Measurements from ENCODE around the gene TRPV4. TPM values are rescaled to one million over a fixed set of nuclear protein-coding genes. Genes with fewer than 3 reads are reported as not detected.

The TRPV4 gene
- total RNA-seq, 1 donor from 2014 or later, result 0.56 TPM

DNA sequence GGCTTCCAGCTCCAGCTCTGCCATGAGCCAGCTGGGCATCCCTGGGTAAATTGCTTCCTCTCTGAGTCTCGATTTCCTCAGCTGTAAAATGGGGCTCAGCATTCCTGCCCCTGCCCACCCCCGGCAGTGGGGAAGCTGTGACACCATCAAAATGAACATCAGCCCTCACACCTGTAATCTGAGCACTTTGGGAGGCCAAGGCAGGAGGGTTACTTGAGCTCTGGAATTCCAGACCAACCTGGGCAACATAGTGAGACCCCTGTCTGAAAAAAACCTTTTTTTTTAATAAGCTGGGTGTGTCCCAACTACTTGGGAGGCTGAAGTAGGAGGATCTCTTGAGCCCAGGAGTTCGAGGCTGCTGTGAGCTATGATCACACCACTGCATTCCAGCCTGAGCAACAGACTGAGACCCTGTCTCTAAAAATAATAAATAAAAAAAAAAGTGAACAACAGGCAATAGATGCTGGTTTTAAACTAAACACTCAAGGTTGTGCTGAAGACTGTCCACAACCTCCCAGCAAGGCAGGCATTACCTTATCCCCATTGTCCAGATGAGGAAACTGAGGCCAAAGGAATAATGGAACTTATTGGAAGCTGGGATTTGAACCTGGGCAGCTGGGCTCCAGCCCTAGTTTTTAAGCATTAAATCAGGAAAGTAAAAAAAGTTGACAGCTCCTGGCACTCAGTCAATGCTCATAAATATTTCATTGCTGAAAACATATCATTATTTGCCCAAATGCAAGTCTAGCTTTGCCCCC lies 4.3 kb downstream of the TRPV4 start:
- no peak overlapping the region for H2AFZ ChIP-seq (replicated peaks)
- H4K20me1 ChIP-seq (ENCODE audit: low read depth), result no peaks in the 10 kb centered on the region
- no peaks in the 10 kb centered on the region for H3K9me3 ChIP-seq (ENCODE audit: low read depth)
- no peak overlapping the region for H3K27ac ChIP-seq
- H3K27me3 ChIP-seq, result peaks cover 15% of the 10 kb centered on the region
- no peak for DNase-seq (ENCODE audit: low spot score)
- H3K36me3 ChIP-seq, result no peaks in the 10 kb centered on the region
- no peak overlapping the region for H3K4me3 ChIP-seq
- no peak for TF ChIP-seq EZH2phosphoT487 (IDR thresholded peaks at IDR 0.05)
- TF ChIP-seq, protein P1, sequence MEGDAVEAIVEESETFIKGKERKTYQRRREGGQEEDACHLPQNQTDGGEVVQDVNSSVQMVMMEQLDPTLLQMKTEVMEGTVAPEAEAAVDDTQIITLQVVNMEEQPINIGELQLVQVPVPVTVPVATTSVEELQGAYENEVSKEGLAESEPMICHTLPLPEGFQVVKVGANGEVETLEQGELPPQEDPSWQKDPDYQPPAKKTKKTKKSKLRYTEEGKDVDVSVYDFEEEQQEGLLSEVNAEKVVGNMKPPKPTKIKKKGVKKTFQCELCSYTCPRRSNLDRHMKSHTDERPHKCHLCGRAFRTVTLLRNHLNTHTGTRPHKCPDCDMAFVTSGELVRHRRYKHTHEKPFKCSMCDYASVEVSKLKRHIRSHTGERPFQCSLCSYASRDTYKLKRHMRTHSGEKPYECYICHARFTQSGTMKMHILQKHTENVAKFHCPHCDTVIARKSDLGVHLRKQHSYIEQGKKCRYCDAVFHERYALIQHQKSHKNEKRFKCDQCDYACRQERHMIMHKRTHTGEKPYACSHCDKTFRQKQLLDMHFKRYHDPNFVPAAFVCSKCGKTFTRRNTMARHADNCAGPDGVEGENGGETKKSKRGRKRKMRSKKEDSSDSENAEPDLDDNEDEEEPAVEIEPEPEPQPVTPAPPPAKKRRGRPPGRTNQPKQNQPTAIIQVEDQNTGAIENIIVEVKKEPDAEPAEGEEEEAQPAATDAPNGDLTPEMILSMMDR (IDR thresholded peaks at IDR 0.05), result no peak
- no peak for TF ChIP-seq EZH2 (IDR thresholded peaks at IDR 0.05)
- Mint-ChIP-seq H3K27ac (no peak overlapping the region), H3K4me3 (no peak overlapping the region), H3K9me3 (no peaks in the 10 kb centered on the region), H3K27me3 (ENCODE audit: insufficient read depth, low read depth) (peaks cover 19% of the 10 kb centered on the region), H3K36me3 (no peaks in the 10 kb centered on the region), H3K4me1 (peaks cover 6% of the 10 kb centered on the region)
- no peak overlapping the region for H3K9ac ChIP-seq
- no peaks in the 10 kb centered on the region for H3K79me2 ChIP-seq (ENCODE audit: low read depth)
- H3K4me2 ChIP-seq, result no peak overlapping the region
- H3K4me1 ChIP-seq, result no peaks in the 10 kb centered on the region
- H3F3A ChIP-seq (ENCODE audit: low read depth), result peaks cover 5% of the 10 kb centered on the region

DNA sequence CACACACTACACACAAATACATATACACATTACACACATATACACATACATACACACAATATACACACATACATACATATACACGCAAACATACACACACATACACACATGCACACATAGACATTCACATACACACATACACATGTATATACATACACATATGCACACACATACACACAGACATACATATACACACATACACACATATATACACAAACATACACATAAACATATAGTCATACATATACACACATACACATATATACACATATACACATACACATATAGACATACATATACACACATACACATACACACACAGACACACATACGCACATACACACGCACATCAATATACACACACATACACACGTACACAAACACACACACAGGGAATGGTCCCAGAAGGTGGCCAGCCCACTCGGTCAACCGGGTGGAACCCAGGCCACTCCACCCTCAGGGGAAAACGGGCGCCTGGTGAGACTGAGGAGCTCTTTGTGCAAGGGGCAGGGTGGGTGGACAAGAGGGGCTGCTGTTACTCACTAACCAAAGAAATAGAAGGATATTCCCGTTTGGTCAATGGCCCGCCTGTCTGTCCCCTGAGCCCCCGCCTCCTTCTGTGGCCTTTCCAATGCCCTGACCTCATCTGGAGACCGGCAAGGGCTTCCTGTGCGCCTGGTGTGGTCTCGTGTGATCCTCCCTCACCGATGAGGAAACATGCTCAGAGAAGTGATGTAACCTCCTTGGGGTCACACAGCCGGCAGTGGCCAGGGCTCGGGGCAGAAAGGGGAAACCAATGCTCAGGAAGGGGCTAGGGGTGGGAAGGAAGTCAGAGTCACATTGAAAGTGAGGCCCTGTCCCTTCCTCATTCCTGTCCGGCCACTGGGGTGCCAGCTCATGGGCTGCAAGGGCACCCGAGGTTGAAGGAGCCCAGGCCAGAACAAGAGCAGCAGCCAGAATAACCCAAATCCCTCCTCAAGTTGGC lies 5.3 kb downstream of the TRPV4 start:
- Histone ChIP-seq H3K9me3 (ENCODE audit: low read depth) (no peaks in the 10 kb centered on the region), H3K79me2 (ENCODE audit: low read depth) (no peaks in the 10 kb centered on the region), H3K4me1 (no peaks in the 10 kb centered on the region), H3K36me3 (no peaks in the 10 kb centered on the region), H4K20me1 (ENCODE audit: low read depth) (no peaks in the 10 kb centered on the region), H2AFZ (replicated peaks) (no peak overlapping the region), H3K27me3 (peaks cover 13% of the 10 kb centered on the region), H3K27ac (no peak overlapping the region), H3K4me3 (no peak overlapping the region), H3F3A (ENCODE audit: low read depth) (peaks cover 5% of the 10 kb centered on the region), H3K4me2 (no peak overlapping the region), H3K9ac (no peak overlapping the region)
- Mint-ChIP-seq H3K9me3 (no peaks in the 10 kb centered on the region), H3K4me1 (peaks cover 8% of the 10 kb centered on the region), H3K4me3 (no peak overlapping the region), H3K27ac (peak overlapping the region; percentile 42), H3K36me3 (no peaks in the 10 kb centered on the region), H3K27me3 (ENCODE audit: insufficient read depth, low read depth) (peaks cover 17% of the 10 kb centered on the region)
- TF ChIP-seq, protein P1 (IDR thresholded peaks at IDR 0.05), result no peak
- TF ChIP-seq EZH2phosphoT487 (IDR thresholded peaks at IDR 0.05) (no peak), EZH2 (IDR thresholded peaks at IDR 0.05) (no peak)
- no peak for DNase-seq (ENCODE audit: low spot score)

DNA sequence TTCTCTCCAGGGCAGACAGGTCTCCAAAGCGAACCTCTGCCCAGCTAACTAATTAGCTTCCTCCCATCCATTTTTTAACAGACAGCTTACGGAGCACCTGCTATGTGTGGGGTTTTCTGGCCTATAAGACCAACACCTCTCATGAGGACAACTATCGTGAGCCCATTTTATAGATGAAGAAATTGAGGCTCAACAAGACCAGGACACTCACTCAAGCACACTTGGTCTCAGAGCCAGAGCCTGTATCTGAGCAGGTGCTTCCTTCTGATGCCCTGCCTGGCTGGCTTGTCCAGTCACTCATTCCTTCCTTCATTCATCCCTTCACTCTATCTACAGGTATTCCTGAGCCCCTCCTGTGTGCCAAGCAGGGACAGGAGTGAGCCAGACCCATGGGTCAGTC lies 6.1 kb downstream of the TRPV4 start:
- TF ChIP-seq EZH2phosphoT487 (IDR thresholded peaks at IDR 0.05), result no peak
- no peak for TF ChIP-seq EZH2 (IDR thresholded peaks at IDR 0.05)
- TF ChIP-seq, protein P1 (IDR thresholded peaks at IDR 0.05), result no peak
- H3K4me1 ChIP-seq, result no peaks in the 10 kb centered on the region
- no peaks in the 10 kb centered on the region for H3K36me3 Mint-ChIP-seq

More for the DNA sequence above, 6.1 kb downstream of the TRPV4 start:
- Histone ChIP-seq H3K9ac (no peak overlapping the region), H3K36me3 (no peaks in the 10 kb centered on the region), H3K79me2 (ENCODE audit: low read depth) (no peaks in the 10 kb centered on the region), H2AFZ (replicated peaks) (no peak overlapping the region), H3K27me3 (peaks cover 5% of the 10 kb centered on the region), H3F3A (ENCODE audit: low read depth) (peaks cover 5% of the 10 kb centered on the region), H3K9me3 (ENCODE audit: low read depth) (no peaks in the 10 kb centered on the region), H4K20me1 (ENCODE audit: low read depth) (no peaks in the 10 kb centered on the region), H3K27ac (no peak overlapping the region), H3K4me2 (no peak overlapping the region), H3K4me3 (no peak overlapping the region)
- H3K4me3 Mint-ChIP-seq, result no peak overlapping the region
- no peak overlapping the region for H3K27ac Mint-ChIP-seq
- no peaks in the 10 kb centered on the region for H3K9me3 Mint-ChIP-seq
- peaks cover 14% of the 10 kb centered on the region for H3K4me1 Mint-ChIP-seq
- no peak for DNase-seq (ENCODE audit: low spot score)
- peaks cover 17% of the 10 kb centered on the region for H3K27me3 Mint-ChIP-seq (ENCODE audit: insufficient read depth, low read depth)

Data from neural progenitor cell (in vitro differentiated cells).